Activated CD4-positive, alpha-beta T cell treated with anti-CD3 and anti-CD28 coated beads, Interleukin-2, amount 10 ng/mL, durations not matched to agents 7 days and 5 days (primary cell): ENCODE data around the gene OTX2. TPM values are rescaled to one million over a fixed set of nuclear protein-coding genes. Genes with fewer than 3 reads are reported as not detected.

Experiments
- CTCF ChIA-PET: fragments of 350-600 bp; sonication (Branson Sonifier 250); formaldehyde crosslinking; loops from one replicate; lab custom pipeline; 2021; ENCODE audit warnings: antibody characterized with exemption; lab: Charles Lee
- POLR2A ChIA-PET: fragments of 350-600 bp; sonication (Branson Sonifier 250); formaldehyde crosslinking; loops from one replicate; lab custom pipeline; 2021; ENCODE audit warnings: antibody characterized with exemption; lab: Charles Lee
- DNase-seq: peaks from one replicate; pipeline ENCODE4 v3.0.0-alpha.2; 2020
- H3K27ac Mint-ChIP-seq: one replicate; pipeline ENCODE4 v1.8.0; 2021; ENCODE audit warnings: mild to moderate bottlenecking, moderate library complexity, mixed read lengths
- H3K27me3 Mint-ChIP-seq: one replicate; pipeline ENCODE4 v1.8.0; 2021; ENCODE audit warnings: mixed read lengths
- H3K36me3 Mint-ChIP-seq: one replicate; pipeline ENCODE4 v1.8.0; 2021; ENCODE audit warnings: low read depth, mixed read lengths
- H3K4me1 Mint-ChIP-seq: one replicate; pipeline ENCODE4 v1.8.0; 2021; ENCODE audit warnings: mixed read lengths
- H3K4me3 Mint-ChIP-seq: one replicate; pipeline ENCODE4 v1.8.0; 2021; ENCODE audit warnings: mild to moderate bottlenecking, moderate library complexity, mixed read lengths
- H3K9me3 Mint-ChIP-seq: one replicate; pipeline ENCODE4 v1.8.0; 2021; ENCODE audit warnings: mixed read lengths
- total RNA-seq, 2 experiments: library from RNA; stranded (reverse); gene quantifications; one replicate each; pipeline ENCODE4 v1.2.3, GENCODE V29; 2021

The OTX2 gene
- total RNA-seq, 2 experiments from 2014 or later, result not detected

- Mint-ChIP-seq H3K27ac (no peak overlapping the region), H3K27me3 (peaks cover 7% of the 10 kb centered on the region), H3K4me3 (no peak overlapping the region), H3K36me3 (no peaks in the 10 kb centered on the region), H3K9me3 (no peaks in the 10 kb centered on the region), H3K4me1 (no peaks in the 10 kb centered on the region)
- ChIA-PET POLR2A (no interaction called here), CTCF (interaction anchor here (0.6 to 1.2 kb wide), 2 partner anchors 11 to 12 kb away, joined by 3 read pairs; no protein-coding TSS in a partner anchor)
- no peak for DNase-seq
Observed at GRCh38 chr14:56760164-56760914, 49.9 kb downstream of the OTX2 start.

- CTCF ChIA-PET, result no interaction called here
- Mint-ChIP-seq H3K27me3 (peaks cover 7% of the 10 kb centered on the region), H3K4me3 (no peak overlapping the region)
Observed at GRCh38 chr14:56759633-56760032, 50.6 kb downstream of the OTX2 start.

GRCh38 chr14:56759094-56759493, 51.2 kb downstream of the OTX2 start:
- no peak for DNase-seq
- no peaks in the 10 kb centered on the region for H3K4me1 Mint-ChIP-seq
- H3K9me3 Mint-ChIP-seq, result no peaks in the 10 kb centered on the region
- POLR2A ChIA-PET, result no interaction called here
- H3K27ac Mint-ChIP-seq, result no peak overlapping the region
- H3K4me3 Mint-ChIP-seq, result no peak overlapping the region
- H3K36me3 Mint-ChIP-seq, result no peaks in the 10 kb centered on the region
- CTCF ChIA-PET, result no interaction called here
- H3K27me3 Mint-ChIP-seq, result peaks cover 7% of the 10 kb centered on the region

More at GRCh38 chr14:56759633-56760032, 50.6 kb downstream of the OTX2 start:
- no peaks in the 10 kb centered on the region for H3K36me3 Mint-ChIP-seq
- no peaks in the 10 kb centered on the region for H3K9me3 Mint-ChIP-seq
- DNase-seq, result no peak
- H3K4me1 Mint-ChIP-seq, result no peaks in the 10 kb centered on the region
- no peak overlapping the region for H3K27ac Mint-ChIP-seq
- POLR2A ChIA-PET, result no interaction called here

DNA sequence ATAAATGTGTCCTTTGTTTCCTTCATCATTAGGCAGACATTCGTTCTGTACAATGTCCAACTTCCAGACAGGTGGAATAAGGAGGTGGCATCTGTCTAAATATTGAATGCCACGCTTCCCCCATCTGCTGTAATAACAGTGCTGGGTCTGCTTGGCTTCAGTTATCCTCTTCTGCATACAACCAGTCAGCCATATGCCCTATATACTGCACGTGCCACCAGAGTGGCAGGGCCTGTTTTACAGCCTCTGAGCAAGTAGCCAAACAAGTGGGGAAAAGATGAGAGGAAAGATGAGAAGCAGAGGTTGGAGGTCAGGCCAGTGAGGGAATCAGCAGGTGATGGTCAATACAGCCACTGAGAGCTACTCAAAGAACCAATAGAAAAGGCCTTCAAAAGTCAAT, 55.4 kb downstream of the OTX2 start:
- Mint-ChIP-seq H3K27ac (no peak overlapping the region), H3K27me3 (peaks cover 14% of the 10 kb centered on the region), H3K36me3 (no peaks in the 10 kb centered on the region), H3K4me1 (no peaks in the 10 kb centered on the region), H3K9me3 (no peaks in the 10 kb centered on the region), H3K4me3 (no peak overlapping the region)
- DNase-seq, result no peak
- CTCF ChIA-PET, result no interaction called here
- POLR2A ChIA-PET, result no interaction called here

GRCh38 chr14:56753396-56753795, 56.9 kb downstream of the OTX2 start:
- Mint-ChIP-seq H3K4me3 (no peak overlapping the region), H3K36me3 (no peaks in the 10 kb centered on the region), H3K27ac (no peak overlapping the region), H3K27me3 (peaks cover 12% of the 10 kb centered on the region), H3K4me1 (no peaks in the 10 kb centered on the region), H3K9me3 (no peaks in the 10 kb centered on the region)
- DNase-seq, result no peak
- CTCF ChIA-PET, result interaction anchor here (1.5 kb wide), 1 partner anchor 11 kb away, joined by 8 read pairs; no protein-coding TSS in a partner anchor
- POLR2A ChIA-PET, result no interaction called here

- Mint-ChIP-seq H3K9me3 (no peaks in the 10 kb centered on the region), H3K4me3 (no peak overlapping the region), H3K36me3 (no peaks in the 10 kb centered on the region), H3K27me3 (peaks cover 16% of the 10 kb centered on the region), H3K27ac (no peak overlapping the region), H3K4me1 (no peaks in the 10 kb centered on the region)
- DNase-seq, result no peak
- ChIA-PET CTCF (interaction anchor here (1.5 kb wide), 1 partner anchor 10 kb away, joined by 8 read pairs; no protein-coding TSS in a partner anchor), POLR2A (no interaction called here)
Observed at GRCh38 chr14:56752428-56752827, 57.9 kb downstream of the OTX2 start.

DNA sequence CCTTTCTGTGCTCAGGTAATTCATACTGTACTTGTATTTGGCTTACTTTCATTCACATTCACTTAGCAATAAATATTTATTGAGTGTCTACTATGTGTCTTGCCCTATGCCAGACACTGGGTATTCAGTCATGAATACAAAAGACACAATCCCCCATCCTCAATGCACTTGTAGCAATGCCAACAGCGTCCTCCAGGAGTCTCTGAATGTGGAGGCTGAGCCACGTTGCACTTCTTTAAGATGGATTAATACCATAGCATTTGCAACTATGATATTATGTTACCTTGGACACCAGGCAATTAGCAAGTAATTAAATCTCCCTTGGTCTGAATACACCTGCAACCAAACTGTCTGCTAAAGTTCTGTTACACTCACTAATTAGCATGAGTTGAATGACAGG, 58.8 kb downstream of the OTX2 start:
- Mint-ChIP-seq H3K4me3 (no peak overlapping the region), H3K36me3 (no peaks in the 10 kb centered on the region), H3K27ac (no peak overlapping the region), H3K27me3 (peaks cover 16% of the 10 kb centered on the region), H3K9me3 (no peaks in the 10 kb centered on the region), H3K4me1 (no peaks in the 10 kb centered on the region)
- DNase-seq, result no peak
- CTCF ChIA-PET, result no interaction called here
- POLR2A ChIA-PET, result interaction anchor here (0.5 kb wide), 1 partner anchor 65 kb away, joined by 5 read pairs; no protein-coding TSS in a partner anchor

Other genes with a start within 250 kb of the OTX2 start
- gene TMEM260, start 230.7 kb downstream of the OTX2 start, total RNA-seq, result 10 to 100 TPM; 20.0 to 23.0 TPM